Measurements from ENCODE around the gene IL9.

DNA sequence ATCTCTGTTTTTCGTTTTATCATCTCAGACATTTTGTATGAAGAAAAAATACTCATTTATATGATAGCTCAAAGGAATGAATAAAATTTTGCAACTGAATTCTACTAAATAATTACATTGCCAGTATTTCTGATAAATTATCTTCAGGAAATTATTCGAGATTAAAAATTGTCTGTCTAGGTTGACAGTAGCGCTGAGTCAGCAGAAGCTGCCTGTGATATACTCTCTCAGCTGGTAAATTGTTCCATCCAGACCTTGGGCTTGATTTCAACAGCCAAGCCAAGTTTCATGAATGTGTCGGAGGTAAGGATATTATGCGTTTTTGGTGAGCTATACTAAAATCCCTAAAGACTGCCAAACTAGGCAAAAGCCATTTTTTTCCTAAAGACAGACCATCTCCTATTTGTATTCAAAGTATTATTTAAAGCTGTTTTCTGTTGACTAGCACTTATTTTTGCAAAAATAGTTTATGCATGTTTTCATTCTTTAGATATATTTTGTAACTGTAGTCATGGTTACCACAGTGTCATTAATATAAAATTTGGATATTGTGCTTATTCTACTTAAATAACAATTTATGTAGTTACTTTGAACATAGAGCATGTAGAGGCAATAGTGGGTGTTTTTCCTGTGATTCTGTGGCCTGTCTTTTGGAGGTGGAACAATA, 41.7 kb upstream of the IL9 start:
- TF ChIP-seq YY1 (IDR thresholded peaks at IDR 0.05; ENCODE audit: insufficient read depth, insufficient read length) = no peak
- TF ChIP-seq ZNF274 (IDR thresholded peaks at IDR 0.05; ENCODE audit: low read depth, low read length) = no peak

Data from NT2/D1 (cell line).